H1 (cell line): ENCODE data around the gene RCSD1. TPM values are rescaled to one million over a fixed set of nuclear protein-coding genes. Genes with fewer than 3 reads are reported as not detected.

Experiments
- CTCF ChIA-PET: fragments of 300-600 bp; sonication (Branson Sonifier 250); formaldehyde crosslinking; loops from one replicate; lab custom pipeline; 2021; ENCODE audit not compliant: partially characterized antibody; lab: Charles Lee
- POLR2A ChIA-PET: fragments of 300-600 bp; sonication (Branson Sonifier 250); formaldehyde crosslinking; loops from one replicate; lab custom pipeline; 2021; ENCODE audit warnings: inconsistent platforms; ENCODE audit not compliant: partially characterized antibody; lab: Charles Lee
- DNase-seq, 2 experiments: peaks; one replicate each; pipeline versions ENCODE4 v3.0.0 to v3.0.0-alpha.2; 2010 to 2022; ENCODE audit warnings: low spot score in 2 of 2, low read depth in 1 of 2, mixed read lengths in 1 of 2
- FAIRE-seq: peaks from 2 replicates; lab custom pipeline; 2011; peaks lifted over from hg19 to GRCh38; lab: Jason Lieb, UNC
- H2AFZ ChIP-seq: 2 replicates; pipeline ENCODE4 v1.8.1; 2012; ENCODE audit warnings: low read length, inconsistent platforms
- H2AK5ac ChIP-seq: 2 replicates; pipeline ENCODE4 v1.6.1; 2013; ENCODE audit warnings: low read depth, low read length
- H2BK120ac ChIP-seq: replicated peaks from 2 replicates; pipeline ENCODE3; 2013; ENCODE audit warnings: low read depth, low read length, inconsistent platforms
- H2BK12ac ChIP-seq: 2 replicates; pipeline ENCODE4 v1.6.1; 2013; ENCODE audit warnings: low read depth, low read length
- H2BK15ac ChIP-seq: 2 replicates; pipeline ENCODE4 v1.6.1; 2013; ENCODE audit warnings: low read length
- H2BK20ac ChIP-seq: 2 replicates; pipeline ENCODE4 v1.6.1; 2013; ENCODE audit warnings: low read length
- H2BK5ac ChIP-seq: 2 replicates; pipeline ENCODE4 v1.6.1; 2013; ENCODE audit warnings: low read depth, low read length
- H3K14ac ChIP-seq: 2 replicates; pipeline ENCODE4 v1.6.1; 2013; ENCODE audit warnings: inconsistent platforms; ENCODE audit not compliant: insufficient read length
- H3K18ac ChIP-seq: 2 replicates; pipeline ENCODE4 v1.6.1; 2013; ENCODE audit warnings: low read length; ENCODE audit errors: extremely low read depth
- H3K23ac ChIP-seq: 2 replicates; pipeline ENCODE4 v1.6.1; 2013; ENCODE audit warnings: inconsistent platforms; ENCODE audit not compliant: insufficient read length
- H3K23me2 ChIP-seq: 2 replicates; pipeline ENCODE4 v1.6.1; 2013; ENCODE audit warnings: low read depth, low read length
- H3K27ac ChIP-seq: 2 replicates; pipeline ENCODE4 v1.6.1; 2011; ENCODE audit warnings: low read depth, low read length, inconsistent platforms
- H3K27me3 ChIP-seq, 4 experiments: replicated peaks in 1 of 4; 1 replicate in 1 of 4; 2 replicates in 3 of 4; pipeline versions ENCODE4 v1.6.1 to v1.8.1; 2011 to 2013; ENCODE audit warnings: low read length in 3 of 4, mild to moderate bottlenecking in 3 of 4, inconsistent platforms in 2 of 4, mixed read lengths in 2 of 4, moderate library complexity in 1 of 4; ENCODE audit not compliant: control insufficient read depth in 3 of 4, insufficient read depth in 3 of 4; ENCODE audit errors: extremely low read depth in 1 of 4
- H3K36me3 ChIP-seq, 4 experiments: 2 replicates each; pipeline versions ENCODE4 v1.6.1 to v1.8.1; 2011 to 2013; ENCODE audit warnings: mild to moderate bottlenecking in 4 of 4, low read length in 3 of 4, moderate library complexity in 2 of 4, control low read depth in 1 of 4, inconsistent platforms in 1 of 4; ENCODE audit not compliant: insufficient read depth in 4 of 4, control insufficient read depth in 2 of 4
- H3K4ac ChIP-seq: replicated peaks from 2 replicates; pipeline ENCODE3; 2013; ENCODE audit warnings: low read length, low read depth, mixed read lengths, inconsistent platforms; ENCODE audit not compliant: insufficient read length
- H3K4me1 ChIP-seq, 4 experiments: replicated peaks in 1 of 4; 1 replicate in 1 of 4; 2 replicates in 3 of 4; pipeline versions ENCODE4 v1.6.1 to v1.8.1; 2011 to 2013; ENCODE audit warnings: low read length in 3 of 4, inconsistent platforms in 2 of 4, mixed read lengths in 1 of 4; ENCODE audit not compliant: insufficient read depth in 4 of 4, control insufficient read depth in 3 of 4
- H3K4me2 ChIP-seq, 2 experiments: 2 replicates each; pipeline versions ENCODE4 v1.6.1 to v1.8.1; 2011 to 2013; ENCODE audit warnings: low read depth in 2 of 2, low read length in 2 of 2, control low read depth in 1 of 2, inconsistent platforms in 1 of 2, mild to moderate bottlenecking in 1 of 2; ENCODE audit not compliant: insufficient read depth in 1 of 2
- H3K4me3 ChIP-seq, 4 experiments: fragments of 200-600, 300-600 bp in 1 of 4; sonication (generic), shearing (Covaris generic), sonication (Bioruptor Twin) in 1 of 4; 2 replicates each; pipeline versions ENCODE4 v1.5.1 to v1.8.1; 2011 to 2016; ENCODE audit warnings: low read length in 4 of 4, low read depth in 3 of 4, control low read depth in 2 of 4, inconsistent platforms in 2 of 4, mild to moderate bottlenecking in 2 of 4, mixed read lengths in 1 of 4, moderate library complexity in 1 of 4; ENCODE audit not compliant: insufficient read depth in 2 of 4; ENCODE audit errors: extremely low read depth in 1 of 4
- H3K56ac ChIP-seq: replicated peaks from 2 replicates; pipeline ENCODE3; 2013; ENCODE audit warnings: low read depth, mild to moderate bottlenecking, mixed read lengths, low read length, inconsistent platforms; ENCODE audit not compliant: insufficient read length
- H3K79me1 ChIP-seq: 2 replicates; pipeline ENCODE4 v1.6.1; 2013; ENCODE audit warnings: low read depth, low read length, control low read depth
- H3K79me2 ChIP-seq, 2 experiments: 2 replicates each; pipeline versions ENCODE4 v1.6.1 to v1.8.1; 2012 to 2013; ENCODE audit warnings: low read length in 2 of 2, mild to moderate bottlenecking in 2 of 2, inconsistent platforms in 1 of 2; ENCODE audit not compliant: insufficient read depth in 2 of 2, control insufficient read depth in 1 of 2
- H3K9ac ChIP-seq, 4 experiments: replicated peaks in 1 of 4; 1 replicate in 1 of 4; 2 replicates in 3 of 4; pipeline versions ENCODE4 v1.6.1 to v1.8.1; 2011 to 2013; ENCODE audit warnings: low read depth in 3 of 4, low read length in 3 of 4, control low read depth in 2 of 4, mild to moderate bottlenecking in 2 of 4, moderate library complexity in 2 of 4, inconsistent platforms in 1 of 4; ENCODE audit errors: extremely low read depth in 1 of 4
- H3K9me3 ChIP-seq, 2 experiments: 2 replicates each; pipeline versions ENCODE4 v1.6.1 to v1.8.1; 2012 to 2013; ENCODE audit warnings: mild to moderate bottlenecking in 2 of 2, moderate library complexity in 2 of 2, control low read depth in 1 of 2, inconsistent platforms in 1 of 2, low read depth in 1 of 2, low read length in 1 of 2, mixed read lengths in 1 of 2; ENCODE audit not compliant: insufficient read depth in 2 of 2
- H4K20me1 ChIP-seq, 2 experiments: replicated peaks in 1 of 2; 2 replicates each; pipeline versions ENCODE3 to v1.8.1; 2011 to 2013; ENCODE audit warnings: inconsistent platforms in 2 of 2, low read length in 2 of 2, mild to moderate bottlenecking in 1 of 2; ENCODE audit not compliant: insufficient read depth in 2 of 2, control insufficient read depth in 1 of 2
- H4K5ac ChIP-seq: 2 replicates; pipeline ENCODE4 v1.6.1; 2013; ENCODE audit warnings: low read length, low read depth, mixed read lengths, inconsistent platforms; ENCODE audit not compliant: insufficient read length
- H4K8ac ChIP-seq: 2 replicates; pipeline ENCODE4 v1.8.0; 2013; ENCODE audit warnings: mild to moderate bottlenecking, moderate library complexity, low read length, inconsistent platforms; ENCODE audit not compliant: insufficient read depth; ENCODE audit errors: extremely low read depth
- H4K91ac ChIP-seq: replicated peaks from 2 replicates; pipeline ENCODE3; 2013; ENCODE audit warnings: low read length, mixed read lengths, inconsistent platforms; ENCODE audit not compliant: insufficient read length
- CHD2 ChIP-seq: IDR thresholded peaks from 2 replicates; pipeline ENCODE4 v1.6.1; 2012; ENCODE audit warnings: low read length, improper control_type of control experiment
- JUND ChIP-seq: IDR thresholded peaks from 2 replicates; pipeline ENCODE4 v1.6.1; 2011; ENCODE audit warnings: mild to moderate bottlenecking, improper control_type of control experiment, low read length
- KDM4A ChIP-seq: IDR thresholded peaks from one replicate; pipeline ENCODE4 v1.7.1; 2012; ENCODE audit warnings: low read depth, mild to moderate bottlenecking, moderate library complexity, low read length, inconsistent platforms; ENCODE audit not compliant: severe bottlenecking
- NANOG ChIP-seq: IDR thresholded peaks from 2 replicates; pipeline ENCODE4 v1.6.1; 2011; ENCODE audit warnings: low read length, low read depth, mild to moderate bottlenecking, inconsistent platforms; ENCODE audit not compliant: insufficient read depth, poor library complexity, severe bottlenecking
- RNF2 ChIP-seq: fragments of 200-900, 300-1000 bp; sonication (generic); IDR thresholded peaks from 2 replicates; pipeline ENCODE4 v1.7.1; 2016; ENCODE audit warnings: borderline replicate concordance, low read depth, mild to moderate bottlenecking, antibody characterized with exemption, low read length; ENCODE audit not compliant: poor library complexity, severe bottlenecking; ENCODE audit errors: missing control alignments
- SRF ChIP-seq: IDR thresholded peaks from 2 replicates; pipeline ENCODE4 v1.6.1; 2011; ENCODE audit warnings: mild to moderate bottlenecking, low read depth, low read length, moderate library complexity
- TAF1 ChIP-seq: IDR thresholded peaks from 2 replicates; pipeline ENCODE4 v1.6.1; 2011; ENCODE audit warnings: mild to moderate bottlenecking, low read depth, low read length
- YY1 ChIP-seq: IDR thresholded peaks from 2 replicates; pipeline ENCODE4 v1.6.1; 2011; ENCODE audit warnings: low read depth, mild to moderate bottlenecking, low read length
- WGBS, 2 experiments: shearing (Covaris generic) in 1 of 2; methylation state at CpG; one replicate each; pipeline versions ENCODE4 v1.1.6 to v1.1.7; 2013 to 2015; ENCODE audit warnings: low lambda C conversion rate in 2 of 2, mixed read lengths in 2 of 2, inconsistent platforms in 1 of 2, low coverage in 1 of 2, missing lambda C conversion rate in 1 of 2; ENCODE audit not compliant: insufficient replicate concordance in 2 of 2, insufficient coverage in 1 of 2, insufficient read length in 1 of 2; ENCODE audit errors: extremely low coverage in 1 of 2, missing lambda C conversion rate in 1 of 2; 5-methylcytosine and 5-hydroxymethylcytosine counted together
- polyA plus RNA-seq, 7 experiments: library from polyadenylated mRNA; depleted of rRNA in 3 of 7; stranded (reverse) in 5 of 7; unstranded in 2 of 7; fragments of >200 nt in 5 of 7; fragments of 200-250 nt in 2 of 7; gene quantifications; 1 replicate in 5 of 7; 2 replicates in 1 of 7; 4 replicates in 1 of 7; pipeline versions ENCODE4 v1.2.1 to v1.2.3, GENCODE V29; 2011 to 2013; ENCODE audit warnings: missing spikeins in 2 of 7, mixed read lengths in 2 of 7
- total RNA-seq: library from RNA; stranded (reverse); fragmentation: NEBNext Ultra II Directional; extraction: Animal tissue kit (Norgen Biotek cat#: 25700); gene quantifications from 2 replicates; pipeline ENCODE4 v1.2.1, GENCODE V29; 2021
- TF ChIP-seq, protein P1 (sequence below): IDR thresholded peaks from 2 replicates; pipeline ENCODE4 v1.6.1; 2012; ENCODE audit warnings: inconsistent platforms
- TF ChIP-seq, protein P2 (sequence below): IDR thresholded peaks from 2 replicates; pipeline ENCODE4 v1.6.1; 2012; ENCODE audit warnings: inconsistent platforms

RCSD1 gene
- total and polyA plus RNA-seq, 2 of the 8 experiments (the other 6 are each of a cell fraction or from before 2014, with no cell fraction given), result 0.47 to 0.69 TPM

DNA sequence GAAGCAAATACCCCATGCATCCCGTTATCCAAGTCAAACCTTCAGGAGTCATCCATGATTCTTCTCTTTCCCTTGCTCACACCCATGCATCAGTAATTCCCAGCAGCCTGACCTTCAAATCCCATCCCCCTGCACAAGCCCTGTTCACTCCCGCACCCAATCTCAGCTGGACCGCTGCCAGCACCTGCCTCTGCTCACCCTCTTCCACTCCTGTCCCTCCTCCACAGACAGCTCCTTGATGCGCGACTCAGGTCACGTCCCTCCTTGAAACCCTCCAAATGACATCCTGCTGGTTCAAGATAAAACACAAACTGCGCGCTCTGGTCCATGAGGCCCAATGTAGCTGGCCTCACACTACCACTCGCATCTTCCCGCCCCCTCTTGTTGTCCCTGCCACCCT is 48.4 kb downstream of the RCSD1 start:
- no peak overlapping the region for H3K23ac ChIP-seq
- no peak overlapping the region for H3K18ac ChIP-seq
- no peak overlapping the region for H4K91ac ChIP-seq
- H3K9me3 ChIP-seq, result no peaks in the 10 kb centered on the region
- H3K36me3 ChIP-seq, result no peaks in the 10 kb centered on the region
- H4K5ac ChIP-seq, result no peak overlapping the region
- H3K14ac ChIP-seq, result no peak overlapping the region
- H2BK15ac ChIP-seq, result no peak overlapping the region
- H2BK20ac ChIP-seq, result no peak overlapping the region
- H3K4me1 ChIP-seq, result peaks cover 0 to under 1% (median 0%) of the 10 kb centered on the region in 4 experiments; a peak in 1 of 7 replicates
- CTCF ChIA-PET, result interaction anchor here (1.1 to 2.1 kb wide), 3 partner anchors 9 to 123 kb away, joined by 3 to 11 read pairs (median 4); no protein-coding TSS in a partner anchor
- FAIRE-seq (no peak), DNase-seq (no peak)
- H3K79me1 ChIP-seq, result no peaks in the 10 kb centered on the region
- H3K23me2 ChIP-seq, result no peaks in the 10 kb centered on the region
- no peak overlapping the region for H2BK5ac ChIP-seq
- no peak overlapping the region for H4K8ac ChIP-seq
- no peaks in the 10 kb centered on the region; a peak in 1 of 7 replicates for H3K27me3 ChIP-seq
- H3K4me3 ChIP-seq, result no peak overlapping the region
- no peak overlapping the region for H2BK120ac ChIP-seq
- TF ChIP-seq CHD2 (no peak), KDM4A (no peak), NANOG (no peak), JUND (no peak), SRF (no peak), RNF2 (no peak), YY1 (no peak), TAF1 (no peak)
- TF ChIP-seq, protein P1, sequence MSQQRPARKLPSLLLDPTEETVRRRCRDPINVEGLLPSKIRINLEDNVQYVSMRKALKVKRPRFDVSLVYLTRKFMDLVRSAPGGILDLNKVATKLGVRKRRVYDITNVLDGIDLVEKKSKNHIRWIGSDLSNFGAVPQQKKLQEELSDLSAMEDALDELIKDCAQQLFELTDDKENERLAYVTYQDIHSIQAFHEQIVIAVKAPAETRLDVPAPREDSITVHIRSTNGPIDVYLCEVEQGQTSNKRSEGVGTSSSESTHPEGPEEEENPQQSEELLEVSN, result no peak
- TF ChIP-seq, protein P2, sequence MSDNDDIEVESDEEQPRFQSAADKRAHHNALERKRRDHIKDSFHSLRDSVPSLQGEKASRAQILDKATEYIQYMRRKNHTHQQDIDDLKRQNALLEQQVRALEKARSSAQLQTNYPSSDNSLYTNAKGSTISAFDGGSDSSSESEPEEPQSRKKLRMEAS, result no peak
- H4K20me1 ChIP-seq, result no peaks in the 10 kb centered on the region
- 94% methylated on average over 10 of the region's 10 CpGs; no CpG with 5 or more reads in 1 of the 2 experiments for WGBS, 2 experiments
- POLR2A ChIA-PET, result no interaction called here
- no peak overlapping the region for H3K4me2 ChIP-seq
- no peaks in the 10 kb centered on the region for H3K79me2 ChIP-seq
- no peak overlapping the region for H2BK12ac ChIP-seq
- H3K27ac ChIP-seq, result no peak overlapping the region
- no peak overlapping the region for H3K56ac ChIP-seq
- H2AK5ac ChIP-seq, result no peak overlapping the region
- H3K9ac ChIP-seq, result no peak overlapping the region
- no peak overlapping the region for H2AFZ ChIP-seq
- no peak overlapping the region for H3K4ac ChIP-seq
